ENCODE measurements around the gene NDUFAF5.

Gene NDUFAF5

DNA sequence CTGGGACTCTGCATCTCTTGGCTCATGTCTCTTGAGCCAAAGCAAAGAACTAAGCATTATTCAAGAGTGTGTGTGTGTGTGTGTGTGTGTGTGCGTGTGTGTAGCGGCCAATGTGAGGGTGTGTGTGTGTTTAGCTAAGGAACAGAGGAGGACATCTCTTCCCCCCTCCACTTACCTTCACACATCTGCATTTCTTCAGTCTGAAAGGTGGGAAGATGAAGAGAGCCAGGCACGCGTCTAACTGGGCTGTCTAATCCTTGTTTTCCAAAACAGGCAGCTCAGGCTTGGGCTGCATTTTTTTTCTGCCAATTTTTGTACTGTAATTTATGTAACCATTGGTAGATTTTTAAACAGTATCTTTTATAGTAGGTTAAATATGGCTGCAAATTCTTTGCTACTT is 59.5 kb downstream of the NDUFAF5 start:
- WGBS, 2 experiments, result 92 to 97% methylated on average over 2 of the region's 4 CpGs
- Histone ChIP-seq H3K9me3 (ENCODE audit: control insufficient read depth, low read length) (no peaks in the 10 kb centered on the region), H3K4me1 (ENCODE audit: control insufficient read depth, insufficient read depth, low read length) (peaks cover 2% of the 10 kb centered on the region), H3K4me3 (ENCODE audit: insufficient read depth, low read depth, low read length) (no peak overlapping the region), H3K27ac (ENCODE audit: insufficient read depth, low read depth, low read length, poor library complexity, severe bottlenecking) (no peak overlapping the region), H3K27me3 (ENCODE audit: control insufficient read depth, insufficient read depth, low read length, poor library complexity, severe bottlenecking) (no peaks in the 10 kb centered on the region), H3K36me3 (ENCODE audit: control insufficient read depth, insufficient read depth, low read length) (no peaks in the 10 kb centered on the region)

GRCh38 chr20:13851279-13851678 is 66.5 kb downstream of the NDUFAF5 start:
- Histone ChIP-seq H3K36me3 (ENCODE audit: control insufficient read depth, insufficient read depth, low read length) (no peaks in the 10 kb centered on the region), H3K4me1 (ENCODE audit: control insufficient read depth, insufficient read depth, low read length) (no peaks in the 10 kb centered on the region), H3K4me3 (ENCODE audit: insufficient read depth, low read depth, low read length) (no peak overlapping the region), H3K27me3 (ENCODE audit: control insufficient read depth, insufficient read depth, low read length, poor library complexity, severe bottlenecking) (no peaks in the 10 kb centered on the region), H3K27ac (ENCODE audit: insufficient read depth, low read depth, low read length, poor library complexity, severe bottlenecking) (no peak overlapping the region), H3K9me3 (ENCODE audit: control insufficient read depth, low read length) (no peaks in the 10 kb centered on the region)
- WGBS, 2 experiments, result 94 to 100% methylated on average over 2 of the region's 2 CpGs

GRCh38 chr20:13852306-13852705 is 67.5 kb downstream of the NDUFAF5 start:
- H3K27me3 ChIP-seq (ENCODE audit: control insufficient read depth, insufficient read depth, low read length, poor library complexity, severe bottlenecking), result no peaks in the 10 kb centered on the region
- no peak overlapping the region for H3K27ac ChIP-seq (ENCODE audit: insufficient read depth, low read depth, low read length, poor library complexity, severe bottlenecking)
- H3K36me3 ChIP-seq (ENCODE audit: control insufficient read depth, insufficient read depth, low read length), result no peaks in the 10 kb centered on the region
- H3K4me1 ChIP-seq (ENCODE audit: control insufficient read depth, insufficient read depth, low read length), result no peaks in the 10 kb centered on the region
- 91 to 100% methylated on average over 1 of the region's 1 CpG for WGBS, 2 experiments
- no peak overlapping the region for H3K4me3 ChIP-seq (ENCODE audit: insufficient read depth, low read depth, low read length)
- H3K9me3 ChIP-seq (ENCODE audit: control insufficient read depth, low read length), result no peaks in the 10 kb centered on the region

DNA sequence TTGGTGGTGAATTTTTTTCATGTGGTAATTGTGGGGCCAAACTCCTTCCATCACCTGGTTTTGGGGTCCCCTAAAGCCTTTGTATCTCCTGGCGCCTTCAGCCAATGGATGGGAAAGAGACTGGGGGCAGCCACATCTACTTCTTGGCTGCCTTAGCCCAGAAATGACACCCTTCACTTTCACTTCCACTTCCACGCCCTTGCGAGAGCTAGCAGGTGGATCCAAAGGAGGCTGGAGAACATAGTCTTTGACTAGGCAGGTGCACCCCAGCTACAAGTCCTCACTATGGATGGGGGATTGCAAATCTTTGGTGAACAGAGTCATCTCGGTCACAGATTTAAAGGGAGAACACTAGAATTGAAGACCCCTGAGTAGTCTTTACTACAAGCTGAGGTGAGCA is 70.8 kb downstream of the NDUFAF5 start:
- Histone ChIP-seq H3K4me3 (ENCODE audit: insufficient read depth, low read depth, low read length) (no peak overlapping the region), H3K27me3 (ENCODE audit: control insufficient read depth, insufficient read depth, low read length, poor library complexity, severe bottlenecking) (no peaks in the 10 kb centered on the region), H3K9me3 (ENCODE audit: control insufficient read depth, low read length) (no peaks in the 10 kb centered on the region), H3K4me1 (ENCODE audit: control insufficient read depth, insufficient read depth, low read length) (no peaks in the 10 kb centered on the region), H3K36me3 (ENCODE audit: control insufficient read depth, insufficient read depth, low read length) (no peaks in the 10 kb centered on the region), H3K27ac (ENCODE audit: insufficient read depth, low read depth, low read length, poor library complexity, severe bottlenecking) (no peak overlapping the region)
- 95 to 97% methylated on average over 4 of the region's 4 CpGs for whole genome bisulfite sequencing, 2 experiments

DNA sequence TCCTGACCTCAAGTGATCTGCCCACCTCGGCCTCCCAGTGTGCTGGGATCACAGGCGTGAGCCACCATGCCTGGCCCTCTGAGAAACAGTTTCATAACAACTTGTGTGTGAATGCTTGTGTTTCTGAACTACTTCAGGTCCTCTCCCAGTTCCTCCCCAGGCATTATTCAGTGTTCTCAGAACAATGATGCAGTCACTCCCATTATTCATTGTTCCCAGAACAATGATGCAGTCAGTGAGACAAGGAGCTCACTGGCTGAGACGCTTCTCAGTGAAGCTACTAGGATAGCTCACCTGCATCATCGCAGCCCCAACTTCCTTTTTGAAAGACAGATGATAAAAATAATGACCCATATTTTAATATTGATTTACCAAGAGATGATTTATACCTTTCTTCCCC is 71.5 kb downstream of the NDUFAF5 start:
- WGBS, 2 experiments, result 80 to 90% methylated on average over 3 to 4 of the region's 4 CpGs
- H3K4me3 ChIP-seq (ENCODE audit: insufficient read depth, low read depth, low read length), result no peak overlapping the region
- no peak overlapping the region for H3K27ac ChIP-seq (ENCODE audit: insufficient read depth, low read depth, low read length, poor library complexity, severe bottlenecking)
- no peaks in the 10 kb centered on the region for H3K36me3 ChIP-seq (ENCODE audit: control insufficient read depth, insufficient read depth, low read length)
- no peaks in the 10 kb centered on the region for H3K9me3 ChIP-seq (ENCODE audit: control insufficient read depth, low read length)
- H3K4me1 ChIP-seq (ENCODE audit: control insufficient read depth, insufficient read depth, low read length), result no peaks in the 10 kb centered on the region
- no peaks in the 10 kb centered on the region for H3K27me3 ChIP-seq (ENCODE audit: control insufficient read depth, insufficient read depth, low read length, poor library complexity, severe bottlenecking)

DNA sequence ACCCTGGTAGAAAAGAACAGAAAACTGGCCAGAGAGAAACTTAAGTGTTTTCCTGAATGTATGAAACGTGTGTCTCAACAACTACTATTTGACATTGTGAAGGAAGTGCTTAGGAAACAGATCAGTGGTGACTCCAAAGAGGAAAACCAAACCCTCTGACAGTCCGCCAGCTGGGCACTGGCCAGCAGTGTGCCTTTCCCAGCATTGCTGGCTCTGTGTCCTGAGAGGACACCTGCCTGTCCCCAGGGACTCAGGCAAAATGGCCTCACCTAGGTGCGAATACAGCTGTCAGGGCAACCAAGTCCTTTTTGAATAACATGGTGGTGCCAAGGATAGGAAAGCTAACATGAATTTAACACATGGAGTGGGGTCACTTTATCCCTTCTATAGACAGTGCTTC is 72.5 kb downstream of the NDUFAF5 start:
- Histone ChIP-seq H3K36me3 (ENCODE audit: control insufficient read depth, insufficient read depth, low read length) (no peaks in the 10 kb centered on the region), H3K4me3 (ENCODE audit: insufficient read depth, low read depth, low read length) (no peak overlapping the region), H3K9me3 (ENCODE audit: control insufficient read depth, low read length) (no peaks in the 10 kb centered on the region), H3K27me3 (ENCODE audit: control insufficient read depth, insufficient read depth, low read length, poor library complexity, severe bottlenecking) (no peaks in the 10 kb centered on the region), H3K4me1 (ENCODE audit: control insufficient read depth, insufficient read depth, low read length) (no peaks in the 10 kb centered on the region), H3K27ac (ENCODE audit: insufficient read depth, low read depth, low read length, poor library complexity, severe bottlenecking) (no peak overlapping the region)
- 90 to 93% methylated on average over 3 of the region's 3 CpGs for WGBS, 2 experiments

DNA sequence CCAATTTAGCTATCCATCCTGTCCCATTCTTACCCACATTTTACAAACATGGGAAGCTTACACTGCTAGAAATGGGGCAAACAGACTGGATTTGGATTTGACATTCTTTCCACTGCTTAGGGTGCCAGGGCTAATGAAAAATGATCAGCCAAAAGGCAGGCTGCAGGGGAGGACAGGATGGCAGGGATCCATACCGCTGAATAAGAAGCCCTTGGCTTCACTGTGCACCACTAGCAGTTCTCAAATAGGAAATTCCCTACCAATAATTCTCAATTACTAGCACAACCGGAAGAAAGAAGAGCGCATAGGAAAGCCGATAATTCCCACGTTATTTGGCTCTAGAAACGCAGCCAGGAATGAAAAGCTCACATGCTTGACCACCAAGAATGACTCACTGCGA is 73.1 kb downstream of the NDUFAF5 start:
- no peaks in the 10 kb centered on the region for H3K4me1 ChIP-seq (ENCODE audit: control insufficient read depth, insufficient read depth, low read length)
- no peak overlapping the region for H3K4me3 ChIP-seq (ENCODE audit: insufficient read depth, low read depth, low read length)
- no peaks in the 10 kb centered on the region for H3K36me3 ChIP-seq (ENCODE audit: control insufficient read depth, insufficient read depth, low read length)
- no peaks in the 10 kb centered on the region for H3K9me3 ChIP-seq (ENCODE audit: control insufficient read depth, low read length)
- 92 to 97% methylated on average over 7 of the region's 7 CpGs for WGBS, 2 experiments
- H3K27ac ChIP-seq (ENCODE audit: insufficient read depth, low read depth, low read length, poor library complexity, severe bottlenecking), result no peak overlapping the region
- no peaks in the 10 kb centered on the region for H3K27me3 ChIP-seq (ENCODE audit: control insufficient read depth, insufficient read depth, low read length, poor library complexity, severe bottlenecking)

GRCh38 chr20:13858439-13858838 is 73.6 kb downstream of the NDUFAF5 start:
- no peak overlapping the region for H3K4me3 ChIP-seq (ENCODE audit: insufficient read depth, low read depth, low read length)
- no peaks in the 10 kb centered on the region for H3K27me3 ChIP-seq (ENCODE audit: control insufficient read depth, insufficient read depth, low read length, poor library complexity, severe bottlenecking)

GRCh38 chr20:13858871-13859270 is 74.0 kb downstream of the NDUFAF5 start:
- no peaks in the 10 kb centered on the region for H3K27me3 ChIP-seq (ENCODE audit: control insufficient read depth, insufficient read depth, low read length, poor library complexity, severe bottlenecking)
- no peak overlapping the region for H3K4me3 ChIP-seq (ENCODE audit: insufficient read depth, low read depth, low read length)
- H3K27ac ChIP-seq (ENCODE audit: insufficient read depth, low read depth, low read length, poor library complexity, severe bottlenecking), result no peak overlapping the region
- no peaks in the 10 kb centered on the region for H3K4me1 ChIP-seq (ENCODE audit: control insufficient read depth, insufficient read depth, low read length)
- H3K36me3 ChIP-seq (ENCODE audit: control insufficient read depth, insufficient read depth, low read length), result no peaks in the 10 kb centered on the region
- H3K9me3 ChIP-seq (ENCODE audit: control insufficient read depth, low read length), result no peaks in the 10 kb centered on the region

More at GRCh38 chr20:13858439-13858838, 73.6 kb downstream of the NDUFAF5 start:
- WGBS, 2 experiments, result 87 to 94% methylated on average over 5 of the region's 5 CpGs
- H3K4me1 ChIP-seq (ENCODE audit: control insufficient read depth, insufficient read depth, low read length), result no peaks in the 10 kb centered on the region
- H3K27ac ChIP-seq (ENCODE audit: insufficient read depth, low read depth, low read length, poor library complexity, severe bottlenecking), result no peak overlapping the region
- no peaks in the 10 kb centered on the region for H3K36me3 ChIP-seq (ENCODE audit: control insufficient read depth, insufficient read depth, low read length)
- no peaks in the 10 kb centered on the region for H3K9me3 ChIP-seq (ENCODE audit: control insufficient read depth, low read length)

GRCh38 chr20:13862245-13862644 is 77.4 kb downstream of the NDUFAF5 start:
- Histone ChIP-seq H3K27ac (ENCODE audit: insufficient read depth, low read depth, low read length, poor library complexity, severe bottlenecking) (no peak overlapping the region), H3K36me3 (ENCODE audit: control insufficient read depth, insufficient read depth, low read length) (no peaks in the 10 kb centered on the region), H3K4me3 (ENCODE audit: insufficient read depth, low read depth, low read length) (no peak overlapping the region), H3K4me1 (ENCODE audit: control insufficient read depth, insufficient read depth, low read length) (no peaks in the 10 kb centered on the region), H3K9me3 (ENCODE audit: control insufficient read depth, low read length) (no peaks in the 10 kb centered on the region), H3K27me3 (ENCODE audit: control insufficient read depth, insufficient read depth, low read length, poor library complexity, severe bottlenecking) (no peaks in the 10 kb centered on the region)
- 92 to 100% methylated on average over 2 of the region's 2 CpGs for whole genome bisulfite sequencing, 2 experiments

GRCh38 chr20:13863244-13863643 is 78.4 kb downstream of the NDUFAF5 start:
- no peak overlapping the region for H3K27ac ChIP-seq (ENCODE audit: insufficient read depth, low read depth, low read length, poor library complexity, severe bottlenecking)
- no peaks in the 10 kb centered on the region for H3K36me3 ChIP-seq (ENCODE audit: control insufficient read depth, insufficient read depth, low read length)
- no peaks in the 10 kb centered on the region for H3K4me1 ChIP-seq (ENCODE audit: control insufficient read depth, insufficient read depth, low read length)
- H3K27me3 ChIP-seq (ENCODE audit: control insufficient read depth, insufficient read depth, low read length, poor library complexity, severe bottlenecking), result no peaks in the 10 kb centered on the region
- no peak overlapping the region for H3K4me3 ChIP-seq (ENCODE audit: insufficient read depth, low read depth, low read length)
- 95 to 100% methylated on average over 1 of the region's 1 CpG for WGBS, 2 experiments
- H3K9me3 ChIP-seq (ENCODE audit: control insufficient read depth, low read length), result no peaks in the 10 kb centered on the region
